SU-DHL-6 (cell line): ENCODE data around the gene DSCAML1.

Experiments
- H2AFZ ChIP-seq: fragments of 200-600 bp; sonication (generic); 2 replicates; pipeline ENCODE4 v1.6.1; 2014; ENCODE audit warnings: low read depth, mild to moderate bottlenecking, moderate library complexity, mixed read lengths, antibody characterized with exemption, low read length; ENCODE audit not compliant: severe bottlenecking
- H3F3A ChIP-seq: fragments of 200-600 bp; shearing (Covaris generic); 2 replicates; pipeline ENCODE4 v1.6.0; 2016; ENCODE audit warnings: antibody characterized with exemption, mild to moderate bottlenecking; ENCODE audit not compliant: insufficient read depth
- H3K27ac ChIP-seq: fragments of 200-600 bp; sonication (generic); 2 replicates; pipeline ENCODE4 v1.5.1; 2016; ENCODE audit warnings: low read depth, mild to moderate bottlenecking, low read length, moderate library complexity, mixed read lengths
- H3K27me3 ChIP-seq: fragments of 200-600 bp; sonication (generic), shearing (Covaris generic); 2 replicates; pipeline ENCODE4 v1.6.0; 2014; ENCODE audit warnings: mild to moderate bottlenecking, low read length
- H3K36me3 ChIP-seq: fragments of 200-600 bp; sonication (generic); 2 replicates; pipeline ENCODE4 v1.6.1; 2014; ENCODE audit warnings: mild to moderate bottlenecking, low read length, mixed read lengths
- H3K4me2 ChIP-seq: fragments of 300-600, 200-600 bp; shearing (Covaris generic), sonication (generic); 2 replicates; pipeline ENCODE4 v1.6.0; 2014; ENCODE audit warnings: low read length, low read depth, mild to moderate bottlenecking; ENCODE audit not compliant: poor library complexity, severe bottlenecking
- H3K4me3 ChIP-seq: fragments of 200-600 bp; sonication (generic); 2 replicates; pipeline ENCODE4 v1.5.1; 2014; ENCODE audit warnings: antibody characterized with exemption, low read length, mild to moderate bottlenecking, mixed read lengths; ENCODE audit not compliant: insufficient read depth, poor library complexity, severe bottlenecking
- H3K79me2 ChIP-seq: fragments of 200-600 bp; sonication (generic); 2 replicates; pipeline ENCODE4 v1.6.1; 2014; ENCODE audit warnings: mild to moderate bottlenecking, low read length, moderate library complexity; ENCODE audit not compliant: insufficient read depth
- H3K9ac ChIP-seq: fragments of 200-600 bp; sonication (generic); 2 replicates; pipeline ENCODE4 v1.7.0; 2014; ENCODE audit warnings: mild to moderate bottlenecking, low read length
- H3K9me2 ChIP-seq: fragments of 200-600 bp; sonication (generic); replicated peaks from 2 replicates; pipeline ENCODE4 v1.6.1; 2014; ENCODE audit warnings: low read length; ENCODE audit not compliant: insufficient read depth
- H3K9me3 ChIP-seq: fragments of 200-600 bp; sonication (generic); 2 replicates; pipeline ENCODE4 v1.6.1; 2014; ENCODE audit warnings: low read length, mixed read lengths; ENCODE audit not compliant: insufficient read depth
- H4K20me1 ChIP-seq: fragments of 200-600 bp; sonication (generic); 2 replicates; pipeline ENCODE4 v1.6.1; 2014; ENCODE audit warnings: low read depth, mild to moderate bottlenecking, antibody characterized with exemption, low read length, moderate library complexity, mixed read lengths
- CTCF ChIP-seq: fragments of 200-600 bp; sonication (generic); IDR thresholded peaks from one replicate; pipeline ENCODE4 v1.5.1; 2017; ENCODE audit warnings: antibody characterized with exemption, mild to moderate bottlenecking, low read length, moderate library complexity; ENCODE audit not compliant: insufficient read depth, poor library complexity, severe bottlenecking
- EZH2phosphoT487 ChIP-seq: fragments of 200-600 bp; sonication (generic), shearing (Covaris generic); conservative IDR thresholded peaks from 2 replicates; pipeline ENCODE4 v1.6.1; 2018; ENCODE audit warnings: mild to moderate bottlenecking, antibody characterized with exemption, low read length, moderate library complexity, mixed read lengths

The DSCAML1 gene

DNA sequence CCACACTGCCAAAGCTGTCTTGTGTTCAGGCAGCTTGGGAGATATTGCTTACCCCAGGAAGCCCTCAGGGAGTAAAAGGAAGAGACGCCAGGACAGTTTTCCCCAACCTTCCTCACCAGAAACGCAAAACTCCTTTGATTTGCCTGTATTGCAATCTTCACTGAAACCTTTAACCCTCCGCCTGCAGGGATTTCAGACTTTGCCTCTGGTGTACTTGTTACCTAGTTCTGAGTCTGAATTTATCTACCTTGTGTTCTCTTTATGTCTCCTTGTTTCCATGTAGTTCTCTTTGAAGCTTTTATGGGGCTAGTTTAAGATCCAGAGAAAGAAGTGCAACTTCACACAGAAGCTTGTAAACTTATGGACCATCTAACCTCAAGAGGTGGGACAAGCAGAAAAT is 154.2 kb downstream of the DSCAML1 start:
- H3K27me3 ChIP-seq: peaks cover 4% of the 10 kb centered on the region; the same call in 1 of the 2 replicates
- TF ChIP-seq EZH2phosphoT487 (no peak), CTCF (no peak)
- H3K36me3 ChIP-seq: no peaks in the 10 kb centered on the region

GRCh38 chr11:117642396-117642795 is 154.6 kb downstream of the DSCAML1 start:
- TF ChIP-seq CTCF: no peak
- TF ChIP-seq EZH2phosphoT487: no peak
- Histone ChIP-seq H3K9ac (no peak overlapping the region), H4K20me1 (no peaks in the 10 kb centered on the region), H3F3A (no peaks in the 10 kb centered on the region), H2AFZ (no peak overlapping the region), H3K4me3 (no peak overlapping the region), H3K27me3 (peaks cover 4% of the 10 kb centered on the region; the same call in 1 of the 2 replicates), H3K36me3 (no peaks in the 10 kb centered on the region), H3K9me3 (no peaks in the 10 kb centered on the region), H3K4me2 (no peak overlapping the region), H3K79me2 (no peaks in the 10 kb centered on the region), H3K9me2 (no peaks in the 10 kb centered on the region), H3K27ac (no peak overlapping the region)

More for the DNA sequence above, 154.2 kb downstream of the DSCAML1 start:
- H3K9me2 ChIP-seq: no peaks in the 10 kb centered on the region
- no peaks in the 10 kb centered on the region for H3F3A ChIP-seq
- no peaks in the 10 kb centered on the region for H3K79me2 ChIP-seq
- no peaks in the 10 kb centered on the region for H3K9me3 ChIP-seq
- H2AFZ ChIP-seq: no peak overlapping the region
- no peaks in the 10 kb centered on the region for H4K20me1 ChIP-seq
- no peak overlapping the region for H3K4me3 ChIP-seq
- H3K9ac ChIP-seq: no peak overlapping the region
- no peak overlapping the region for H3K27ac ChIP-seq
- H3K4me2 ChIP-seq: no peak overlapping the region

DNA sequence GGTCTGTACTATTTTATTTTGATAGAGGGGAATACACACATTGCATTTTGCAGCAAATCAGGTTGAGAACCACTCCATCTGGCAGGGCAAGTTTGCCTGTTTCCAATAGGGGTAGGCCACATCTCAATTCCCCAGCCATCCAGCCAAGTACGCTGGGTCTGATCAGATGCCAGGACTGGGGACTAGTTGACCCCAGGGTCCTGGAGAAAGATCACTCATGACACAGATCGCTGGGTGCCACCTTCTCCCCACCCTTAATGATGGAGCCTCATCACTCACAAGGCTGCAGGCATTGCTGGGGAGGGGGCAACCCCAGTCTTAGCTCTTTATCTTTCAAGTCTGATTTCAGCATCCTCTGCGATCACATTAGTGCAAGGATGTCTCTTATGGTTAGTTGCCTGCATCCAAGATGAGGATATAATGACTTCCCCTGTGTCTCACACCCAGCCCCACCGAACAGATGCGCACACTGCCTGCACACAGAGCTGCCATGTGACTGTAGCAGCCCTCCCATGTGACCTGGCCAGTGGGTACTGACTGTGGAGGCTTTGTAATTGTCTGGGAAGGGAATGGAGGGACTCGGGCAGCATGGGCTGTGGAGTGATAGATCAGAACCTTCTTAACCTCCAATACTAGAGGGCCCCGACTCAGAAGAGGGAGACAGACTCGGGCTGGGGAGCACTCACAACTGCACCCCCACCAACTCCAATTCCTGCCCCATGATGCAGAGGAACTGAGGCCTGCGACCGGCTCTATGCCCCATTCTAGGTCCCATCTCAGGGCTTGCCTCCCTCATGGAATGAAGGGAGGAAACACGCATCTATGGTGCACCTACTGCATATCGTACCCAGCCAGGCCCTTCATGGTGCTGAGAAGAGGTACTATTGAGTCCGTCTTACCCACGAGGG is 155.8 kb downstream of the DSCAML1 start:
- Histone ChIP-seq H3K9ac (no peak overlapping the region), H3K27ac (no peak overlapping the region), H3F3A (no peaks in the 10 kb centered on the region), H3K4me2 (no peak overlapping the region), H3K9me3 (no peaks in the 10 kb centered on the region), H3K79me2 (no peaks in the 10 kb centered on the region), H3K9me2 (no peaks in the 10 kb centered on the region), H3K4me3 (no peak overlapping the region), H2AFZ (no peak overlapping the region), H4K20me1 (no peaks in the 10 kb centered on the region), H3K27me3 (peaks cover 4% of the 10 kb centered on the region; the same call in 1 of the 2 replicates), H3K36me3 (no peaks in the 10 kb centered on the region)
- TF ChIP-seq CTCF (no peak), EZH2phosphoT487 (no peak)
